ENCODE measurements around the gene E2F1. TPM values are rescaled to one million over a fixed set of nuclear protein-coding genes. Genes with fewer than 3 reads are reported as not detected.

The E2F1 gene
- total RNA-seq, 3 donors from 2014 or later (not counting 1 experiment from before 2014, with no cell fraction given), result 4.6 to 5.6 (median 4.7) TPM

DNA sequence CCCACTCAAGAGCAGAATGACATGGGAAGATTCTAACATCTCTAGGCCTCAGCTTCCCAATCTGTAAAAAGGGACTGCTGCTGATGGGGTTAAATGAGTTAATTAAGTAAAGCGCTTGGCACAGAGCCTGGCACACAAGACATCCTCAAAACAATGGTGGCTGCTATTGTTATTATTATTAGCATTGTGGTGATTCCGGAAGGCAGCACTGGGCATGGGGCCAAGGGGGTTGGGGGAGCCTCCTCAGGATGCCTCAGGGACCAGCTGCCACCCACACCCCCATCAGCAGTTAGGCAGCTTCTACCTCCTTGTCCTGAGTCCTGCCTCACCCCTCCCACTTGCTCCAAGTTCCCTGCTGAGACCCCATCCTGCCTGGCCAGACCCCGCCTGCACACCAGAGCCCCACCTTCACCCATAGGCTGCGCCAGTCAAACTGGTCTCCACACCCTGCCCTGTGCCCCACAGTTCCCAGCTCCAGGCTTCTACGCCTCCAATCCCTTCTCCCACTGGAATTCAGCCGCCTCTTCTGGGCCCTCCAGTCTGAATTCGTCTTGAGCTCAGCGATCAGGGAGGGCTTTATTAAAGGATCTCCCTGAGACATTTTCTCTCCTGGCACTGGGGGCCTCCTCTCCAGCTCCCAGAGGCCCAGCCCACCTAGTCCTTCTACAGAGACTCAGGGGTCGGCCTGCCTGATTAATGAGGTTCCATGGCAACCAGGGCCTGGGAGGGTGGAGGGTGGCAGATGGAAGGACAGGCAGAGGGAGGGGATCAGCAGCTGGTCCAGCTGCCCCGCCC, 1.5 kb downstream of the E2F1 start:
- intact Hi-C loops (cut with micrococcal nuclease), result no loop called here
- peak overlapping the region; percentile 35 for H3K4me3 Mint-ChIP-seq
- ATAC-seq (no peak), DNase-seq (peak in 1 of 2 donors; percentile 3)
- H3K9me3 Mint-ChIP-seq, result no peaks in the 10 kb centered on the region
- H3K36me3 ChIP-seq (ENCODE audit: control insufficient read depth, insufficient read depth, low read length), result no peaks in the 10 kb centered on the region
- H3K27me3 Mint-ChIP-seq (ENCODE audit: low read depth in 2 of 2), result no peaks in the 10 kb centered on the region
- no peaks in the 10 kb centered on the region for H3K9me3 ChIP-seq (ENCODE audit: control insufficient read depth, insufficient read depth, low read length)
- peaks cover 32% of the 10 kb centered on the region for H3K4me1 ChIP-seq (ENCODE audit: control insufficient read depth, insufficient read depth, low read length)
- TF ChIP-seq, protein P1, sequence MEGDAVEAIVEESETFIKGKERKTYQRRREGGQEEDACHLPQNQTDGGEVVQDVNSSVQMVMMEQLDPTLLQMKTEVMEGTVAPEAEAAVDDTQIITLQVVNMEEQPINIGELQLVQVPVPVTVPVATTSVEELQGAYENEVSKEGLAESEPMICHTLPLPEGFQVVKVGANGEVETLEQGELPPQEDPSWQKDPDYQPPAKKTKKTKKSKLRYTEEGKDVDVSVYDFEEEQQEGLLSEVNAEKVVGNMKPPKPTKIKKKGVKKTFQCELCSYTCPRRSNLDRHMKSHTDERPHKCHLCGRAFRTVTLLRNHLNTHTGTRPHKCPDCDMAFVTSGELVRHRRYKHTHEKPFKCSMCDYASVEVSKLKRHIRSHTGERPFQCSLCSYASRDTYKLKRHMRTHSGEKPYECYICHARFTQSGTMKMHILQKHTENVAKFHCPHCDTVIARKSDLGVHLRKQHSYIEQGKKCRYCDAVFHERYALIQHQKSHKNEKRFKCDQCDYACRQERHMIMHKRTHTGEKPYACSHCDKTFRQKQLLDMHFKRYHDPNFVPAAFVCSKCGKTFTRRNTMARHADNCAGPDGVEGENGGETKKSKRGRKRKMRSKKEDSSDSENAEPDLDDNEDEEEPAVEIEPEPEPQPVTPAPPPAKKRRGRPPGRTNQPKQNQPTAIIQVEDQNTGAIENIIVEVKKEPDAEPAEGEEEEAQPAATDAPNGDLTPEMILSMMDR (IDR thresholded peaks at IDR 0.05), result no peak
- H3K27ac ChIP-seq (ENCODE audit: low read length), result no peak overlapping the region
- WGBS (ENCODE audit: insufficient coverage), result 72% methylated on average over 10 of the region's 10 CpGs
- no peaks in the 10 kb centered on the region for H3K27me3 ChIP-seq (ENCODE audit: control insufficient read depth, insufficient read depth, low read length)
- no peaks in the 10 kb centered on the region for H3K36me3 Mint-ChIP-seq
- peaks cover 13 to 20% of the 10 kb centered on the region in 2 donors for H3K4me1 Mint-ChIP-seq
- H3K4me3 ChIP-seq (ENCODE audit: low read length), result no peak overlapping the region
- H3K27ac Mint-ChIP-seq, result peak overlapping the region in 1 of 2 donors; percentile 65

DNA sequence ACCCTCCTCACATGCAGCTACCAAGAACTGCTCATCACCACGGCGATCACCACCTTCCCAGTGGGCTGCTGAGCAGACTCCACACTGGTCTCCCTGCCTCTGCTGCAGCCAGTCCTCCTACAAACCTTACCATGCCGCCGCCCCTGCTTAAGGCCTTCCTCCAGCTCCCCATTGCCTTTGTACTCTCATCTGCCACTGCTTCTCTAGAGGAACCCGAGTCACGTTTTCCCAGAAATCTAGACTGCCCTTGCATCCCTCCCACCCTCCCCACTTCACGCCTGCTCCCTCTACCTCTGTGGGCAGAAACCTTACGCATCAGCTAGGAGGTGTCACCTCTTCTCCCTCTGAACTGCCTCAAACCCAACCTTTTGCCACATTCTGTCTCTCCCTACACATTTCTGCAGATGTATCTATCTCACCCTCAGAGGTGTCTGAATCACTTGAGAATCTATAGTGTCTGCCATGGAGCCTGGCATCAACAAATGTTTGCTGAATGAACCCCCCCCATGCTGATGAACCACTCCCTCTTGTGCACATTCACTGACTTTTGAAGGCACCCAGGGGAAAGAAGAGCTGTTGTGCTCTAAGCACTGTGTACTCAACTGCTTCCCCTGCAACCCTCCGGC, 4.3 kb downstream of the E2F1 start:
- Mint-ChIP-seq H3K9me3 (no peaks in the 10 kb centered on the region), H3K4me1 (peaks cover 5 to 19% of the 10 kb centered on the region in 2 donors), H3K36me3 (no peaks in the 10 kb centered on the region), H3K27ac (no peak overlapping the region), H3K4me3 (no peak overlapping the region), H3K27me3 (ENCODE audit: low read depth in 2 of 2) (no peaks in the 10 kb centered on the region)
- TF ChIP-seq, protein P1 (IDR thresholded peaks at IDR 0.05), result no peak
- WGBS (ENCODE audit: insufficient coverage), result 81% methylated on average over 9 of the region's 9 CpGs
- intact Hi-C loops (cut with micrococcal nuclease), result no loop called here
- Histone ChIP-seq H3K36me3 (ENCODE audit: control insufficient read depth, insufficient read depth, low read length) (no peaks in the 10 kb centered on the region), H3K27ac (ENCODE audit: low read length) (no peak overlapping the region), H3K9me3 (ENCODE audit: control insufficient read depth, insufficient read depth, low read length) (no peaks in the 10 kb centered on the region), H3K4me3 (ENCODE audit: low read length) (no peak overlapping the region), H3K4me1 (ENCODE audit: control insufficient read depth, insufficient read depth, low read length) (peaks cover 33% of the 10 kb centered on the region), H3K27me3 (ENCODE audit: control insufficient read depth, insufficient read depth, low read length) (no peaks in the 10 kb centered on the region)
- DNase-seq, result no peak
- no peak for ATAC-seq

DNA sequence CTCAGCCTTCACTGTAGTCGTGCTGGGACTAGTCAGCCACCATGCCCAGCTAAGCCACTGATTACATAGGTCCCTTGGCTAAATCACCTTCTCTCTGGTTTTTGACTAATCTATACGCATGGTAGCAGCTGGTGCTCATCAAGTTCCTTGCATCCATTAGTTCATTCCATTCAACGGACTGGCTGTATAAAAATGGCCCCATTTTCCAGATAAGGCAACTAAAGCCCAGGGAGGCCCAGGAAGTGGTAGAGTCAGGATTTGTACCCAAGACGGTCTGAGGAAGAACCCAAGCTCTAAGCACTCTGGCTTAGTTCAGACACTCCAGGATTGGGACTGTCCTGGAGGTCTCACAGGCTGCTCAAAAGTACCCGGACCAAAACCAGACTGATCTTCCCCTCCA, 4.9 kb downstream of the E2F1 start:
- Mint-ChIP-seq H3K27me3 (ENCODE audit: low read depth in 2 of 2) (no peaks in the 10 kb centered on the region), H3K9me3 (no peaks in the 10 kb centered on the region), H3K4me3 (no peak overlapping the region), H3K27ac (no peak overlapping the region), H3K36me3 (no peaks in the 10 kb centered on the region), H3K4me1 (peaks cover 0 to 14% of the 10 kb centered on the region in 2 donors)
- WGBS (ENCODE audit: insufficient coverage), result 87% methylated on average over 5 of the region's 5 CpGs
- Histone ChIP-seq H3K4me1 (ENCODE audit: control insufficient read depth, insufficient read depth, low read length) (peaks cover 29% of the 10 kb centered on the region), H3K36me3 (ENCODE audit: control insufficient read depth, insufficient read depth, low read length) (no peaks in the 10 kb centered on the region), H3K9me3 (ENCODE audit: control insufficient read depth, insufficient read depth, low read length) (no peaks in the 10 kb centered on the region), H3K27ac (ENCODE audit: low read length) (no peak overlapping the region), H3K27me3 (ENCODE audit: control insufficient read depth, insufficient read depth, low read length) (no peaks in the 10 kb centered on the region), H3K4me3 (ENCODE audit: low read length) (no peak overlapping the region)
- TF ChIP-seq, protein P1 (IDR thresholded peaks at IDR 0.05), result no peak
- DNase-seq (no peak), ATAC-seq (no peak)
- intact Hi-C loops (cut with micrococcal nuclease), result no loop called here

All from natural killer cell (primary cell).